Tibial nerve (tissue), 4 donors: ENCODE measurements around the gene MDN1. TPM values are rescaled to one million over a fixed set of nuclear protein-coding genes. Genes with fewer than 3 reads are reported as not detected.

Source experiments
- DNase-seq, 2 donors: peaks; one replicate each; pipeline ENCODE4 v3.0.0-alpha.2; 2019; ENCODE audit warnings: low spot score in 2 of 2
- H3K27ac ChIP-seq, 4 donors: fragments of 200-600 bp; sonication (generic) in 3 of 4; one replicate each; pipeline ENCODE4 v1.5.1; 2017 to 2019; ENCODE audit warnings: mild to moderate bottlenecking in 1 of 4
- H3K27me3 ChIP-seq, 2 donors: fragments of 200-600 bp; sonication (generic) in 1 of 2; one replicate each; pipeline versions ENCODE4 v1.5.1 to v1.6.0; 2017 to 2019
- H3K36me3 ChIP-seq, 3 donors: fragments of 200-600 bp; sonication (generic); one replicate each; pipeline ENCODE4 v1.5.1; 2018 to 2019
- H3K4me1 ChIP-seq, 4 donors: fragments of 200-600 bp; sonication (generic) in 3 of 4; one replicate each; pipeline ENCODE4 v1.5.1; 2017 to 2019
- H3K4me3 ChIP-seq, 4 donors: fragments of 200-600 bp; sonication (generic) in 3 of 4; one replicate each; pipeline ENCODE4 v1.5.1; 2017 to 2019; ENCODE audit warnings: mild to moderate bottlenecking in 1 of 4, moderate library complexity in 1 of 4
- H3K9me3 ChIP-seq, 4 donors: fragments of 200-600 bp; sonication (generic) in 3 of 4; one replicate each; pipeline ENCODE4 v1.5.1; 2017 to 2019
- CTCF ChIP-seq, 5 experiments: fragments of 200-600 bp in 3 of 5; fragments of 450-650 bp in 2 of 5; sonication (generic) in 3 of 5; IDR thresholded peaks; one replicate each; pipeline ENCODE4 v1.5.1; 2016 to 2019; ENCODE audit warnings: antibody characterized with exemption in 5 of 5, mild to moderate bottlenecking in 3 of 5, moderate library complexity in 2 of 5
- EP300 ChIP-seq, 2 donors: sonication (generic); formaldehyde crosslinking; IDR thresholded peaks; one replicate each; pipeline ENCODE4 v1.6.1; 2017; ENCODE audit warnings: antibody characterized with exemption in 2 of 2, mild to moderate bottlenecking in 1 of 2
- POLR2A ChIP-seq, 2 donors: fragments of 450-650 bp; IDR thresholded peaks; one replicate each; pipeline ENCODE4 v1.6.1; 2017; ENCODE audit warnings: antibody characterized with exemption in 2 of 2, mild to moderate bottlenecking in 2 of 2, moderate library complexity in 2 of 2
- WGBS, 2 donors: methylation state at CpG; one replicate each; pipeline ENCODE4 v1.1.5; 2018; 5-methylcytosine and 5-hydroxymethylcytosine counted together
- total RNA-seq, 4 donors: library from RNA; depleted of rRNA; stranded (reverse); fragments of >200 nt; gene quantifications; one replicate each; pipeline ENCODE4 v1.1.0, GENCODE V29; 2016

Gene MDN1
- total RNA-seq, 4 donors from 2014 or later, result 29.4 to 46.2 (median 39.8) TPM

- H3K9me3 ChIP-seq, result no peaks in the 10 kb centered on the region
- no peak overlapping the region for H3K4me3 ChIP-seq
- WGBS, 2 donors, result 96 to 97% methylated on average over 4 of the region's 4 CpGs
- no peak overlapping the region for H3K27ac ChIP-seq
- H3K36me3 ChIP-seq, result peaks cover 4 to 96% (median 28%) of the 10 kb centered on the region in 3 donors
- DNase-seq, result no peak
- H3K27me3 ChIP-seq, result no peaks in the 10 kb centered on the region
- TF ChIP-seq EP300 (IDR thresholded peaks at IDR 0.05) (no peak), CTCF (IDR thresholded peaks at IDR 0.05) (no peak), POLR2A (IDR thresholded peaks at IDR 0.05) (no peak)
- no peaks in the 10 kb centered on the region for H3K4me1 ChIP-seq
These were observed 156.9 kb downstream of the MDN1 start for GRCh38 chr6:89662659-89663223.

- Histone ChIP-seq H3K9me3 (no peaks in the 10 kb centered on the region), H3K27ac (no peak overlapping the region), H3K36me3 (peaks cover 4 to 98% (median 33%) of the 10 kb centered on the region in 3 donors), H3K4me1 (no peaks in the 10 kb centered on the region), H3K27me3 (no peaks in the 10 kb centered on the region), H3K4me3 (no peak overlapping the region)
- 93 to 95% methylated on average over 1 of the region's 1 CpG for WGBS, 2 donors
- DNase-seq, result no peak
- no peak for TF ChIP-seq CTCF (IDR thresholded peaks at IDR 0.05)
- no peak for TF ChIP-seq POLR2A (IDR thresholded peaks at IDR 0.05)
- TF ChIP-seq EP300 (IDR thresholded peaks at IDR 0.05), result no peak
These were observed 158.0 kb downstream of the MDN1 start for GRCh38 chr6:89661559-89661958.

GRCh38 chr6:89660981-89661380 is 158.6 kb downstream of the MDN1 start:
- H3K27me3 ChIP-seq, result no peaks in the 10 kb centered on the region
- 88 to 91% methylated on average over 4 of the region's 4 CpGs for WGBS, 2 donors

GRCh38 chr6:89657445-89658158 is 162.0 kb downstream of the MDN1 start:
- Histone ChIP-seq H3K9me3 (no peaks in the 10 kb centered on the region), H3K27ac (no peak overlapping the region), H3K27me3 (no peaks in the 10 kb centered on the region), H3K4me1 (no peaks in the 10 kb centered on the region), H3K36me3 (peaks cover 4 to 98% (median 40%) of the 10 kb centered on the region in 3 donors), H3K4me3 (no peak overlapping the region)
- WGBS, 2 donors, result 86 to 89% methylated on average over 13 of the region's 13 CpGs
- TF ChIP-seq EP300 (IDR thresholded peaks at IDR 0.05) (no peak), POLR2A (IDR thresholded peaks at IDR 0.05) (no peak), CTCF (IDR thresholded peaks at IDR 0.05) (no peak)
- no peak for DNase-seq

More at GRCh38 chr6:89660981-89661380, 158.6 kb downstream of the MDN1 start:
- TF ChIP-seq POLR2A (IDR thresholded peaks at IDR 0.05), result no peak
- TF ChIP-seq CTCF (IDR thresholded peaks at IDR 0.05), result no peak
- Histone ChIP-seq H3K4me1 (no peaks in the 10 kb centered on the region), H3K9me3 (no peaks in the 10 kb centered on the region), H3K4me3 (no peak overlapping the region), H3K36me3 (peaks cover 4 to 98% (median 39%) of the 10 kb centered on the region in 3 donors), H3K27ac (no peak overlapping the region)
- no peak for DNase-seq

- TF ChIP-seq EP300 (IDR thresholded peaks at IDR 0.05) (no peak), POLR2A (IDR thresholded peaks at IDR 0.05) (no peak), CTCF (IDR thresholded peaks at IDR 0.05) (no peak)
- WGBS, 2 donors, result 88 to 95% methylated on average over 2 of the region's 2 CpGs
- no peaks in the 10 kb centered on the region for H3K9me3 ChIP-seq
- DNase-seq, result no peak
- no peaks in the 10 kb centered on the region for H3K27me3 ChIP-seq
- H3K4me3 ChIP-seq, result no peak overlapping the region
- H3K27ac ChIP-seq, result no peak overlapping the region
- peaks cover 4 to 98% (median 35%) of the 10 kb centered on the region in 3 donors for H3K36me3 ChIP-seq
- no peaks in the 10 kb centered on the region for H3K4me1 ChIP-seq
These were observed 164.5 kb downstream of the MDN1 start for GRCh38 chr6:89655122-89655521.
